Transverse colon (tissue), 4 donors: ENCODE measurements around the gene PQBP1. TPM values are rescaled to one million over a fixed set of nuclear protein-coding genes. Genes with fewer than 3 reads are reported as not detected.
A peak's percentile ranks its signal among the peaks of the same experiment; 100 is the strongest.

Source experiments
- DNase-seq: peaks from one replicate; pipeline ENCODE4 v3.0.0-alpha.2; 2019
- H3K27ac ChIP-seq, 4 donors: fragments of 200-600 bp; sonication (generic); 2 replicates each; pipeline ENCODE4 v1.5.1; 2016 to 2018; ENCODE audit warnings: inconsistent platforms in 4 of 4
- H3K27me3 ChIP-seq: fragments of 200-600 bp; sonication (generic); 2 replicates; pipeline ENCODE4 v1.5.1; 2017; ENCODE audit warnings: inconsistent platforms
- H3K36me3 ChIP-seq, 4 donors: fragments of 200-600 bp; sonication (generic); 2 replicates each; pipeline ENCODE4 v1.5.1; 2017 to 2019; ENCODE audit warnings: inconsistent platforms in 4 of 4
- H3K4me1 ChIP-seq, 4 donors: fragments of 200-600 bp; sonication (generic); 2 replicates each; pipeline ENCODE4 v1.5.1; 2017 to 2020; ENCODE audit warnings: inconsistent platforms in 4 of 4
- H3K4me3 ChIP-seq, 4 donors: fragments of 200-600 bp; sonication (generic); 1 replicate in 1 of 4; 2 replicates in 3 of 4; pipeline versions ENCODE4 v1.5.1 to v1.6.1; 2017 to 2019; ENCODE audit warnings: inconsistent platforms in 4 of 4
- H3K9me3 ChIP-seq, 2 donors: fragments of 200-600 bp; sonication (generic); 2 replicates each; pipeline ENCODE4 v1.5.1; 2017 to 2019; ENCODE audit warnings: inconsistent platforms in 2 of 2
- EP300 ChIP-seq: sonication (generic); formaldehyde crosslinking; IDR thresholded peaks from one replicate; pipeline ENCODE4 v1.6.1; 2017; ENCODE audit warnings: antibody characterized with exemption, low read depth
- POLR2A ChIP-seq: fragments of 450-650 bp; IDR thresholded peaks from one replicate; pipeline ENCODE4 v1.6.1; 2016; ENCODE audit warnings: antibody characterized with exemption, mild to moderate bottlenecking, moderate library complexity
- POLR2AphosphoS5 ChIP-seq, 3 donors: sonication (generic); formaldehyde crosslinking; IDR thresholded peaks; one replicate each; pipeline ENCODE4 v1.6.1; 2016; ENCODE audit warnings: antibody characterized with exemption in 3 of 3
- WGBS, 2 donors: methylation state at CpG; one replicate each; pipeline ENCODE4 v1.1.5; 2018; ENCODE audit warnings: low coverage in 1 of 2; 5-methylcytosine and 5-hydroxymethylcytosine counted together
- in situ Hi-C, 4 donors: fragments of 200-750 bp; cut with MboI; loops; one replicate each; pipeline versions ENCODE4 v1.15.0 to v1.15.1; 2017; ENCODE audit warnings: low sequenced_read_pairs in 3 of 4, low pct_ligation_motif_present in 1 of 4, low pct_unique_long_range_greater_than_20kb in 1 of 4
- intact Hi-C: fragments of 100-400 bp; cut with DNase I; formaldehyde crosslinking; loops from one replicate; pipeline ENCODE4 v1.15.1; 2023; ENCODE audit warnings: low total_unique reads
- total RNA-seq, 4 donors: library from RNA; depleted of rRNA; stranded (reverse); fragments of >200 nt; gene quantifications; one replicate each; pipeline ENCODE4 v1.1.0, GENCODE V29; 2016
- TF ChIP-seq, protein P1 (sequence below), 5 experiments: fragments of 200-600 bp in 3 of 5; fragments of 450-650 bp in 2 of 5; sonication (generic) in 3 of 5; IDR thresholded peaks; 1 replicate in 2 of 5; 2 replicates in 3 of 5; pipeline ENCODE4 v1.5.1; 2016 to 2017; ENCODE audit warnings: antibody characterized with exemption in 5 of 5, inconsistent platforms in 3 of 5, mild to moderate bottlenecking in 2 of 5, moderate library complexity in 1 of 5

The PQBP1 gene
- total RNA-seq, 4 donors from 2014 or later, result 21.7 to 92.3 (median 63.8) TPM

DNA sequence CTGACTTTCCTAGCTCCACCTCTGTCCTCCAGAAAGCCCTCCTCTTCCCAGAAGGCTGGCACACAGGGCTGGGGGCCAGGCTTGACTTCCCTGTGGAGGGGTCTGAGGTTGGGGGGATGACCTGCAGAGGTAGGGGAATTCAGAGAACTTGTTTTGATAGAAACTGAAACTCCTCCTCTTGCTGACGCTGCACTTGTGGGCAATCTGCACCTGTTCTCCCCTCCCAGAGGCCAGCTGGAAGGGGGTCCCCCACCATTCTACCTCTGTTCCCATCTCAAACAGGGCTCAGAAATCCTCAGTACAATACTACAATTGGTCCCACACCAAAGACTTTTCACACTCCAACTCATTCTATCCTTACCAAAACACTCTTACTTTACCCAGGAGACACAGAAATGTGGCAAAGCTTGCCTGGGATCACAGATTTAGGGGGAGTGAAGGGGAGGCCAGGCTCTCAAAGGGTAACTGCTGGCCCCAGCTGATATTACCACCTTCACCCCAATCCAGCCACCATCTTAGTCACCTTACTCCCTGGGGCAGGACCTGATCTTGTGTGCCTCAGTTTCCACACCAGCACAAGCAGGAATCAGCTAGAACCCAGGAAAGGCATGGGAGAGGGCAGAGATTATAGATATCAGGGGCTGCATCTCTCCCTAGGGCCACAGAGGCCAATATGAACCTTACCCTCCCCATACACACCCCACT, 41.1 kb downstream of the PQBP1 start:
- Histone ChIP-seq H3K27ac (peak overlapping the region; percentile 13 to 72 (median 58)), H3K27me3 (no peaks in the 10 kb centered on the region), H3K4me1 (peaks cover 0 to 26% (median 1%) of the 10 kb centered on the region in 4 donors), H3K36me3 (no peaks in the 10 kb centered on the region), H3K4me3 (no peak overlapping the region), H3K9me3 (no peaks in the 10 kb centered on the region)
- DNase-seq, result peak; percentile 69
- in situ Hi-C loops, result no loop called here
- WGBS, 2 donors, result 50 to 60% methylated on average over 1 of the region's 1 CpG
- TF ChIP-seq POLR2A (no peak), EP300 (no peak), POLR2AphosphoS5 (IDR thresholded peaks at IDR 0.05) (peak in 1 of 3 donors; percentile 33)
- TF ChIP-seq, protein P1, sequence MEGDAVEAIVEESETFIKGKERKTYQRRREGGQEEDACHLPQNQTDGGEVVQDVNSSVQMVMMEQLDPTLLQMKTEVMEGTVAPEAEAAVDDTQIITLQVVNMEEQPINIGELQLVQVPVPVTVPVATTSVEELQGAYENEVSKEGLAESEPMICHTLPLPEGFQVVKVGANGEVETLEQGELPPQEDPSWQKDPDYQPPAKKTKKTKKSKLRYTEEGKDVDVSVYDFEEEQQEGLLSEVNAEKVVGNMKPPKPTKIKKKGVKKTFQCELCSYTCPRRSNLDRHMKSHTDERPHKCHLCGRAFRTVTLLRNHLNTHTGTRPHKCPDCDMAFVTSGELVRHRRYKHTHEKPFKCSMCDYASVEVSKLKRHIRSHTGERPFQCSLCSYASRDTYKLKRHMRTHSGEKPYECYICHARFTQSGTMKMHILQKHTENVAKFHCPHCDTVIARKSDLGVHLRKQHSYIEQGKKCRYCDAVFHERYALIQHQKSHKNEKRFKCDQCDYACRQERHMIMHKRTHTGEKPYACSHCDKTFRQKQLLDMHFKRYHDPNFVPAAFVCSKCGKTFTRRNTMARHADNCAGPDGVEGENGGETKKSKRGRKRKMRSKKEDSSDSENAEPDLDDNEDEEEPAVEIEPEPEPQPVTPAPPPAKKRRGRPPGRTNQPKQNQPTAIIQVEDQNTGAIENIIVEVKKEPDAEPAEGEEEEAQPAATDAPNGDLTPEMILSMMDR (IDR thresholded peaks at IDR 0.05), result no peak
- intact Hi-C loops, result no loop called here

DNA sequence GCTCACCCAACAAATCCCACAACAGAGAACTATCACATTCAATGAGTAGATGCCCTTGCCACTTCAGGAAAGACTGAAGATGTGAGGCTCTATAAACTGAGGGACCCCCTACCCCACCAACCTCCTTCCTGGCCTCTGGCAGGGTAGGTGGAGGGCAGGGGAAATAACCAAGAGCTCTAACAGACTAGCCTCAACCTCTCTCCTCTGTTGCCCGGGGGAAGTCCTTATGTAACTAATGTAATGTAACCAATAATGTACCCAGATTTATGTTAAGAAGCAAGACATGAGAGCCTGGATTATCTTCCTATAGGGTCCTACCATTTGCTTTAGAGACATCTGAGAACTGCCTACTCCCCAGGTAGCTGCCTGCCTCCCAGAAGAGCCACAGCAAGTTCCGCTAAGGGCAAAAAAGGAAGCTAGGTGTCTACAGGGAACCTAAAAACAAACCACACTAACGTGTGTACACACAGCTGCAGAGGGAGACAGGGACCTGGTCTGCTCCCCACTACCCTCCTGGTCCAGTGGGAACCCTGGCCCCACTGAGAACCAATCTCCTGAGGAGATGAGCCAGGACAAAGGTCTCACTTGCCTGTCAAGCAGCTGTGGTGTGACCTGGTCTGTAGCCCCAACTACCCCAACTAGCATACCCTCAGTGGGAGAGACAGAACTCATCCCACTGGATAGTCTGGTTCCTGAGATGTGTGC, 41.9 kb downstream of the PQBP1 start:
- H3K27ac ChIP-seq, result peak overlapping the region; percentile 24 to 72 (median 58)
- H3K4me1 ChIP-seq, result peaks cover 0 to 26% (median 1%) of the 10 kb centered on the region in 4 donors
- no peaks in the 10 kb centered on the region for H3K36me3 ChIP-seq
- no peak overlapping the region for H3K4me3 ChIP-seq
- H3K27me3 ChIP-seq, result no peaks in the 10 kb centered on the region
- peak; percentile 33 for DNase-seq
- H3K9me3 ChIP-seq, result no peaks in the 10 kb centered on the region
- TF ChIP-seq POLR2AphosphoS5 (IDR thresholded peaks at IDR 0.05) (peak in 1 of 3 donors; percentile 32), POLR2A (no peak)
- TF ChIP-seq, protein P1 (IDR thresholded peaks at IDR 0.05), result no peak
- in situ Hi-C loops, result no loop called here
- intact Hi-C loops, result no loop called here
- WGBS, 2 donors, result 65% methylated on average over 3 of the region's 3 CpGs; no CpG with 5 or more reads in 1 of the 2 donors

DNA sequence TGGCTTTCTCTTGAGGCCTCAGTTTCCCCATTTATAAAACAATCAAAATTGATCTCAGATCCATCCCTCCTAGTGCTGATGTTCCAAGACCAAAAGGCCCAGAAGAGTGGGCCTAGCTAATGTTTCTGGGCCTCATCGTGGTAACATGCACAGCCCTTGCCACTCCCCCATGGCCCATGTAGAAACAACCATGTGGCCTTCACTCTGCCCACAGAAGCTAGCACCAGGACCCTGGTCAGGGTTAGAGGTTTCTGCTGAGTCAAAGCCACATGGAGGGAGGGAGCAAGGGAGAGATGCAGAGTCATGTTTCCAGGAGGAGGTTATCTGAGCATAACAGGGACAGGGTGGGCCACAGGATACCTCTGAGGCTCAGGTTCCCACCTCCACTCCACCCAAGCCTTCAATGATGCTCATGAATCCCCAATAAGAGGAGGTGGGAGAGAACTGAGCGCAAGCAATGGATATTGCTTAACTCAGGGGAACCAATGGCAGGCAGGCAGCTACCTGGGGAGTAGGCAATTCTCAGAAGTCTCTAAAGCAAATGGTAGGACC, 42.8 kb downstream of the PQBP1 start:
- H3K27ac ChIP-seq, result peak overlapping the region; percentile 24 to 72 (median 58)
- no peaks in the 10 kb centered on the region for H3K9me3 ChIP-seq
- DNase-seq, result no peak
- WGBS, 2 donors, result 83% methylated on average over 2 of the region's 2 CpGs; no CpG with 5 or more reads in 1 of the 2 donors
- TF ChIP-seq POLR2AphosphoS5 (IDR thresholded peaks at IDR 0.05) (no peak), POLR2A (no peak)
- TF ChIP-seq, protein P1 (IDR thresholded peaks at IDR 0.05), result no peak
- H3K4me1 ChIP-seq, result peaks cover 0 to 27% (median 1%) of the 10 kb centered on the region in 4 donors
- no peaks in the 10 kb centered on the region for H3K27me3 ChIP-seq
- in situ Hi-C loops, result no loop called here
- no peaks in the 10 kb centered on the region for H3K36me3 ChIP-seq
- H3K4me3 ChIP-seq, result no peak overlapping the region
- intact Hi-C loops, result no loop called here

DNA sequence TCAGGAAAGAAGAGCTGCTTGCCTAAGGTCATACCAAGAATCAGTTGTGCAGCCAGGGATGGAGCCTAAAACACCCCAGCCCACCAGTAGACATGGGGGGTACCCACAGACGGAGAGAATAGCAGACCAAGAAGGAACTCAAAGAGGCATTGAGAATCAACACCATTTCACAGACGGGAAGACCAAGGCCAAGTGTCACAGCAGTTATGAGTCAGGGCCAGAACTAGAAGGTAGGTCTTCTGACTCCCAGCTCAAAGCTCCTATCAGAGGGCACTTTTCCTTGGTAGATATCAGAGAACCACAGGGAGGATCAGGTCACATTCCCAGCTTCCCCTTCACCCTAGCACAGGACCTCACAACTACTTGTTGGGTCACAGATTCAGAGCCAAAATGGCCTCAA, 45.2 kb downstream of the PQBP1 start:
- no peak for DNase-seq
- peaks cover 0 to 18% (median 0%) of the 10 kb centered on the region in 4 donors for H3K4me1 ChIP-seq
- no peak overlapping the region for H3K27ac ChIP-seq
- no peak for TF ChIP-seq EP300
- TF ChIP-seq, protein P1 (IDR thresholded peaks at IDR 0.05), result no peak
- no peak for TF ChIP-seq POLR2AphosphoS5 (IDR thresholded peaks at IDR 0.05)
- TF ChIP-seq POLR2A, result no peak
- 91% methylated on average over 2 of the region's 2 CpGs; no CpG with 5 or more reads in 1 of the 2 donors for WGBS, 2 donors
- no peak overlapping the region for H3K4me3 ChIP-seq
- no peaks in the 10 kb centered on the region for H3K27me3 ChIP-seq
- no peaks in the 10 kb centered on the region for H3K9me3 ChIP-seq
- intact Hi-C loops (no loop called here), in situ Hi-C loops (no loop called here)
- H3K36me3 ChIP-seq, result no peaks in the 10 kb centered on the region
